H9 (cell line): Measurements from ENCODE around the gene DDX39A. TPM values are rescaled to one million over a fixed set of nuclear protein-coding genes. Genes with fewer than 3 reads are reported as not detected.

Experiments
- DNase-seq: peaks from one replicate; pipeline ENCODE4 v3.0.0-alpha.2; 2017
- H2AFZ ChIP-seq: one replicate; pipeline ENCODE4 v1.6.1; 2013; ENCODE audit warnings: mild to moderate bottlenecking, low read length, control low read depth, moderate library complexity
- H2AK5ac ChIP-seq: 2 replicates; pipeline ENCODE4 v1.6.1; 2013; ENCODE audit warnings: low read length, control low read depth, mixed read lengths; ENCODE audit not compliant: insufficient read length
- H2BK120ac ChIP-seq: one replicate; pipeline ENCODE4 v1.6.1; 2013; ENCODE audit warnings: low read depth, mild to moderate bottlenecking, low read length, control low read depth, inconsistent platforms; ENCODE audit not compliant: poor library complexity, severe bottlenecking
- H2BK12ac ChIP-seq: 2 replicates; pipeline ENCODE4 v1.6.1; 2013; ENCODE audit warnings: low read length, control low read depth, mixed read lengths, low read depth; ENCODE audit not compliant: insufficient read length
- H2BK15ac ChIP-seq: 2 replicates; pipeline ENCODE4 v1.6.1; 2013; ENCODE audit warnings: low read depth, low read length, control low read depth
- H2BK20ac ChIP-seq: one replicate; pipeline ENCODE4 v1.6.1; 2013; ENCODE audit warnings: low read depth, mild to moderate bottlenecking, low read length, control low read depth, inconsistent platforms; ENCODE audit not compliant: poor library complexity, severe bottlenecking
- H2BK5ac ChIP-seq: 2 replicates; pipeline ENCODE4 v1.6.1; 2013; ENCODE audit warnings: low read length, control low read depth, mixed read lengths; ENCODE audit not compliant: insufficient read length
- H3K14ac ChIP-seq: 2 replicates; pipeline ENCODE4 v1.6.1; 2013; ENCODE audit warnings: low read length, control low read depth; ENCODE audit not compliant: insufficient read depth
- H3K18ac ChIP-seq: 2 replicates; pipeline ENCODE4 v1.6.1; 2013; ENCODE audit warnings: low read depth, mild to moderate bottlenecking, mixed read lengths, low read length, control low read depth; ENCODE audit not compliant: insufficient read length
- H3K23ac ChIP-seq: 2 replicates; pipeline ENCODE4 v1.6.1; 2013; ENCODE audit warnings: low read length, control low read depth, mixed read lengths, low read depth; ENCODE audit not compliant: insufficient read length
- H3K23me2 ChIP-seq: 2 replicates; pipeline ENCODE4 v1.6.1; 2013; ENCODE audit warnings: low read depth, mild to moderate bottlenecking, mixed read lengths, low read length, control low read depth; ENCODE audit not compliant: insufficient read length, poor library complexity, severe bottlenecking
- H3K27ac ChIP-seq: 2 replicates; pipeline ENCODE4 v1.5.1; 2013; ENCODE audit warnings: low read length, control low read depth, mixed read lengths, low read depth; ENCODE audit not compliant: insufficient read length
- H3K27me3 ChIP-seq: 2 replicates; pipeline ENCODE4 v1.6.1; 2013; ENCODE audit warnings: low read length, control low read depth, inconsistent platforms; ENCODE audit not compliant: insufficient read depth
- H3K4ac ChIP-seq: 2 replicates; pipeline ENCODE4 v1.6.1; 2013; ENCODE audit warnings: low read depth, mild to moderate bottlenecking, control low read depth, inconsistent platforms, low read length, moderate library complexity
- H3K4me1 ChIP-seq: 2 replicates; pipeline ENCODE4 v1.6.1; 2013; ENCODE audit warnings: low read length, control low read depth, inconsistent platforms; ENCODE audit not compliant: insufficient read depth
- H3K4me2 ChIP-seq: 2 replicates; pipeline ENCODE4 v1.6.1; 2013; ENCODE audit warnings: low read length, control low read depth, mixed read lengths; ENCODE audit not compliant: insufficient read length, insufficient read depth
- H3K56ac ChIP-seq: 2 replicates; pipeline ENCODE4 v1.6.1; 2013; ENCODE audit warnings: low read depth, mild to moderate bottlenecking, mixed read lengths, low read length, control low read depth; ENCODE audit not compliant: insufficient read length
- H3K79me1 ChIP-seq: 2 replicates; pipeline ENCODE4 v1.6.1; 2013; ENCODE audit warnings: low read depth, mild to moderate bottlenecking, moderate library complexity, low read length, control low read depth, inconsistent platforms; ENCODE audit not compliant: insufficient read depth, poor library complexity, severe bottlenecking
- H3K79me2 ChIP-seq: 2 replicates; pipeline ENCODE4 v1.6.1; 2013; ENCODE audit warnings: low read length, control low read depth, inconsistent platforms; ENCODE audit not compliant: insufficient read depth
- H3K9ac ChIP-seq: 2 replicates; pipeline ENCODE4 v1.6.1; 2013; ENCODE audit warnings: low read length, control low read depth, mixed read lengths; ENCODE audit not compliant: insufficient read length; ENCODE audit errors: extremely low read depth
- H3K9me3 ChIP-seq: one replicate; pipeline ENCODE4 v1.6.1; 2013; ENCODE audit warnings: low read depth, low read length, inconsistent platforms; ENCODE audit not compliant: control insufficient read depth
- H3T11ph ChIP-seq: one replicate; pipeline ENCODE4 v1.6.1; 2013; ENCODE audit warnings: mild to moderate bottlenecking, low read length, control low read depth, inconsistent platforms
- H4K20me1 ChIP-seq: one replicate; pipeline ENCODE4 v1.6.1; 2013; ENCODE audit not compliant: control insufficient read depth, insufficient read length, insufficient read depth
- H4K5ac ChIP-seq: 2 replicates; pipeline ENCODE4 v1.6.1; 2013; ENCODE audit warnings: low read depth, mild to moderate bottlenecking, mixed read lengths, low read length, control low read depth; ENCODE audit not compliant: insufficient read length
- H4K8ac ChIP-seq: replicated peaks from 2 replicates; pipeline ENCODE4 v1.6.1; 2013; ENCODE audit warnings: low read length, control low read depth, mixed read lengths, low read depth; ENCODE audit not compliant: insufficient read length
- H4K91ac ChIP-seq: 2 replicates; pipeline ENCODE4 v1.6.1; 2013; ENCODE audit warnings: low read depth, mild to moderate bottlenecking, moderate library complexity, mixed read lengths, low read length, control low read depth; ENCODE audit not compliant: insufficient read length
- H3K27ac Mint-ChIP-seq, 3 experiments: 2 replicates in 2 of 3; 3 replicates in 1 of 3; pipeline ENCODE4 v1.8.0; 2020 to 2021; ENCODE audit warnings: mixed read lengths in 3 of 3, mild to moderate bottlenecking in 1 of 3, moderate library complexity in 1 of 3
- H3K27me3 Mint-ChIP-seq: 2 replicates; pipeline ENCODE4 v1.8.0; 2021; ENCODE audit warnings: low read depth, mild to moderate bottlenecking, moderate library complexity, mixed read lengths
- H3K36me3 Mint-ChIP-seq, 3 experiments: 2 replicates in 2 of 3; 3 replicates in 1 of 3; pipeline ENCODE4 v1.8.0; 2020 to 2021; ENCODE audit warnings: low read depth in 3 of 3, mixed read lengths in 3 of 3; ENCODE audit not compliant: insufficient read depth in 1 of 3
- H3K4me1 Mint-ChIP-seq, 2 experiments: 2 replicates each; pipeline ENCODE4 v1.8.0; 2020; ENCODE audit warnings: mixed read lengths in 2 of 2
- H3K4me3 Mint-ChIP-seq, 2 experiments: 2 replicates in 1 of 2; 3 replicates in 1 of 2; pipeline ENCODE4 v1.8.0; 2020 to 2021; ENCODE audit warnings: mild to moderate bottlenecking in 2 of 2, mixed read lengths in 2 of 2, moderate library complexity in 1 of 2
- H3K9me3 Mint-ChIP-seq, 2 experiments: 2 replicates in 1 of 2; 3 replicates in 1 of 2; pipeline ENCODE4 v1.8.0; 2020; ENCODE audit warnings: mild to moderate bottlenecking in 2 of 2, mixed read lengths in 2 of 2, moderate library complexity in 1 of 2
- CTCF ChIP-seq: fragments of 200-600 bp; sonication (generic); conservative IDR thresholded peaks from 3 replicates; pipeline ENCODE4 v1.8.0; 2021; ENCODE audit warnings: antibody characterized with exemption, mild to moderate bottlenecking
- WGBS: extraction: QIAGEN DNeasy Blood & Tissue Kit; methylation state at CpG from one replicate; pipeline ENCODE4 v1.1.7; 2013; ENCODE audit warnings: missing lambda C conversion rate, low lambda C conversion rate, mixed read lengths; ENCODE audit not compliant: insufficient read length; ENCODE audit errors: extremely low coverage; 5-methylcytosine and 5-hydroxymethylcytosine counted together
- total RNA-seq: library from RNA; stranded (reverse); gene quantifications from 2 replicates; pipeline ENCODE4 v1.2.1, GENCODE V29; 2021

The DDX39A gene
- total RNA-seq, 1 experiment from 2014 or later: 137 TPM

- H3K9me3 Mint-ChIP-seq: no peaks in the 10 kb centered on the region
- Histone ChIP-seq H3K27ac (no peak overlapping the region), H4K5ac (no peak overlapping the region), H3K9ac (no peak overlapping the region), H4K91ac (no peak overlapping the region), H3K79me2 (no peaks in the 10 kb centered on the region), H4K20me1 (no peaks in the 10 kb centered on the region), H3K4ac (no peak overlapping the region), H2AFZ (no peak overlapping the region), H3K18ac (no peak overlapping the region), H2BK12ac (no peak overlapping the region), H2BK15ac (no peak overlapping the region), H3K14ac (no peak overlapping the region), H4K8ac (no peak overlapping the region), H3T11ph (no peak overlapping the region), H3K9me3 (no peaks in the 10 kb centered on the region), H2BK20ac (no peak overlapping the region), H3K4me1 (no peaks in the 10 kb centered on the region), H2AK5ac (no peak overlapping the region), H3K27me3 (no peaks in the 10 kb centered on the region), H2BK5ac (no peak overlapping the region), H3K4me2 (no peak overlapping the region), H3K56ac (no peak overlapping the region), H3K23ac (no peak overlapping the region), H2BK120ac (no peak overlapping the region), H3K23me2 (no peaks in the 10 kb centered on the region), H3K79me1 (no peaks in the 10 kb centered on the region)
- 100% methylated on average over 1 of the region's 2 CpGs for WGBS
- no peak for TF ChIP-seq CTCF
- peaks cover 15 to 55% (median 52%) of the 10 kb centered on the region in 3 experiments; a peak in 6 of 7 replicates for H3K36me3 Mint-ChIP-seq
- H3K4me3 Mint-ChIP-seq: no peak overlapping the region
- no peak for DNase-seq
- no peaks in the 10 kb centered on the region for H3K4me1 Mint-ChIP-seq
- H3K27me3 Mint-ChIP-seq: no peaks in the 10 kb centered on the region
- H3K27ac Mint-ChIP-seq: no peak overlapping the region
Observed at GRCh38 chr19:14460935-14461334, 41.8 kb upstream of the DDX39A start.
